ENCODE results near the gene NUDT8.
"Not testable (repeated sequence)": the region's sequence is repeated elsewhere in the genome, so short reads cannot be mapped to it uniquely, and the experiment has no call there.

NUDT8 gene

GRCh38 chr11:67641338-67642172, 11.8 kb upstream of the NUDT8 start:
- DNase-seq (ENCODE audit: low read depth) = no peak

- no peak for DNase-seq (ENCODE audit: low read depth)
These were observed 11.1 kb upstream of the NUDT8 start for GRCh38 chr11:67640758-67641337.

GRCh38 chr11:67640021-67640757, 10.5 kb upstream of the NUDT8 start:
- DNase-seq (ENCODE audit: low read depth) = no peak

GRCh38 chr11:67639438-67639859, 9.7 kb upstream of the NUDT8 start, which contains the start of gene TBX10:
TSS of gene TBX10 (minus strand) at chr11:67639763. CDS start at chr11:67639472, 291 bp downstream.
- DNase-seq (ENCODE audit: low read depth) = no peak

GRCh38 chr11:67638535-67639437, 9.0 kb upstream of the NUDT8 start:
- DNase-seq (ENCODE audit: low read depth) = no peak

GRCh38 chr11:67637441-67637840, 7.7 kb upstream of the NUDT8 start:
- not testable (repeated sequence) for DNase-seq (ENCODE audit: low read depth)

- DNase-seq (ENCODE audit: low read depth) = no peak
These were observed 7.2 kb upstream of the NUDT8 start for GRCh38 chr11:67636962-67637361.

GRCh38 chr11:67635231-67635521, 5.4 kb upstream of the NUDT8 start:
- no peak for DNase-seq (ENCODE audit: low read depth)

GRCh38 chr11:67634366-67635230, 4.9 kb upstream of the NUDT8 start:
- no peak for DNase-seq (ENCODE audit: low read depth)

GRCh38 chr11:67633758-67634365, 4.1 kb upstream of the NUDT8 start:
- DNase-seq (ENCODE audit: low read depth) = no peak

- no peak for DNase-seq (ENCODE audit: low read depth)
These were observed 3.4 kb upstream of the NUDT8 start for GRCh38 chr11:67632982-67633755.

- DNase-seq (ENCODE audit: low read depth) = no peak
These were observed 2.6 kb upstream of the NUDT8 start for GRCh38 chr11:67632175-67632981.

GRCh38 chr11:67631853-67632174, 2.1 kb upstream of the NUDT8 start:
- no peak for DNase-seq (ENCODE audit: low read depth)

- DNase-seq (ENCODE audit: low read depth) = no peak
These were observed 1.7 kb upstream of the NUDT8 start for GRCh38 chr11:67631411-67631810.

- DNase-seq (ENCODE audit: low read depth) = no peak
These were observed 1.2 kb upstream of the NUDT8 start for GRCh38 chr11:67630943-67631331.

- peak; percentile 72 for DNase-seq (ENCODE audit: low read depth)
These were observed 648 bp upstream of the NUDT8 start for GRCh38 chr11:67630228-67630942.

GRCh38 chr11:67628710-67629385, 889 bp downstream of the NUDT8 start:
- no peak for DNase-seq (ENCODE audit: low read depth)

Data from HS-5 (cell line).